HCT116 (cell line): ENCODE data around the gene KRTAP4-6. TPM values are rescaled to one million over a fixed set of nuclear protein-coding genes. Genes with fewer than 3 reads are reported as not detected.
"Not testable (repeated sequence)": the region's sequence is repeated elsewhere in the genome, so short reads cannot be mapped to it uniquely, and the experiment has no call there.

Experiments
- ATAC-seq: fragments of 200-7000 bp; cut with Tn5 transposase; 2 replicates; pipeline ENCODE4 v1.9.1; 2020; ENCODE audit warnings: mild to moderate bottlenecking, moderate library complexity
- Bru-seq: library from RNA; stranded (reverse); fragments of 400-500 nt; gene quantifications from one replicate; lab custom pipeline; 2021; lab: Mats Ljungman, UMichigan
- BruChase-seq, 2 experiments: library from RNA; stranded (reverse); fragments of 400-500 nt; gene quantifications; one replicate each; lab custom pipeline; 2021; lab: Mats Ljungman, UMichigan
- BruUV-seq: library from RNA; stranded (reverse); fragments of 400-500 nt; replicated peaks from 2 replicates; lab custom pipeline; 2021; lab: Mats Ljungman, UMichigan
- CTCF ChIA-PET: fragments of 300-600 bp; sonication (Branson Sonifier 250); formaldehyde crosslinking; loops from one replicate; lab custom pipeline; 2021; ENCODE audit warnings: antibody characterized with exemption; lab: Charles Lee
- POLR2A ChIA-PET: fragments of 300-600, 350-600 bp; sonication (Branson Sonifier 250); formaldehyde crosslinking; loops from one replicate; lab custom pipeline; 2021; ENCODE audit warnings: antibody characterized with exemption; lab: Charles Lee
- RAD21 ChIA-PET, 2 experiments: fragments of 300-600 bp; sonication (Branson Sonifier 250); formaldehyde crosslinking; loops; one replicate each; lab custom pipeline; 2023; ENCODE audit warnings: low total read pairs in 2 of 2; ENCODE audit not compliant: uncharacterized antibody in 2 of 2, unreplicated experiment in 2 of 2, low non-redundant PET in 1 of 2; lab: Charles Lee
- DNase-seq: peaks from one replicate; pipeline ENCODE4 v3.0.0-alpha.2; 2010; ENCODE audit warnings: low read depth, low spot score
- H2AFZ ChIP-seq: fragments of 200-600 bp; shearing (Covaris generic), sonication (generic); 2 replicates; pipeline ENCODE4 v1.6.1; 2017; ENCODE audit warnings: low read depth, mixed run types, mixed read lengths, antibody characterized with exemption, low read length; ENCODE audit not compliant: poor library complexity, severe bottlenecking
- H3K27ac ChIP-seq: 2 replicates; pipeline ENCODE4 v1.5.1; 2012; ENCODE audit warnings: low read depth, low read length
- H3K27me3 ChIP-seq: fragments of 200-600 bp; sonication (generic); 2 replicates; pipeline ENCODE4 v1.6.1; 2016; ENCODE audit warnings: mixed run types, low read length, mixed read lengths; ENCODE audit not compliant: insufficient read depth
- H3K36me3 ChIP-seq, 2 experiments: fragments of 200-500 bp in 1 of 2; fragments of 200-600 bp in 1 of 2; sonication (Bioruptor generic) in 1 of 2; sonication (generic) in 1 of 2; 2 replicates each; pipeline versions ENCODE4 v1.5.1 to v1.6.1; 2014 to 2016; ENCODE audit warnings: low read length in 2 of 2, inconsistent platforms in 1 of 2, mixed read lengths in 1 of 2, mixed run types in 1 of 2; ENCODE audit not compliant: insufficient read depth in 2 of 2, control insufficient read depth in 1 of 2
- H3K4me1 ChIP-seq, 2 experiments: fragments of 200-600 bp in 1 of 2; sonication (generic) in 1 of 2; 2 replicates each; pipeline versions ENCODE4 v1.5.1 to v1.6.1; 2012 to 2017; ENCODE audit warnings: low read length in 2 of 2, inconsistent platforms in 1 of 2, mild to moderate bottlenecking in 1 of 2, mixed read lengths in 1 of 2, mixed run types in 1 of 2, moderate library complexity in 1 of 2; ENCODE audit not compliant: insufficient read depth in 2 of 2, control insufficient read depth in 1 of 2
- H3K4me2 ChIP-seq: fragments of 200-600 bp; sonication (generic); 2 replicates; pipeline ENCODE4 v1.6.1; 2017; ENCODE audit warnings: mixed run types, low read length, mixed read lengths
- H3K4me3 ChIP-seq, 2 experiments: fragments of 200-600 bp in 1 of 2; sonication (generic) in 1 of 2; replicated peaks in 1 of 2; 2 replicates each; pipeline ENCODE4 v1.5.1; 2011 to 2016; ENCODE audit warnings: low read length in 2 of 2, control low read depth in 1 of 2, low read depth in 1 of 2, mild to moderate bottlenecking in 1 of 2, mixed read lengths in 1 of 2, mixed run types in 1 of 2
- H3K79me2 ChIP-seq: fragments of 200-600 bp; sonication (generic); 2 replicates; pipeline ENCODE4 v1.6.1; 2017; ENCODE audit warnings: mild to moderate bottlenecking, mixed run types, low read length, moderate library complexity, mixed read lengths; ENCODE audit not compliant: insufficient read depth
- H3K9ac ChIP-seq: fragments of 200-600 bp; sonication (generic); 2 replicates; pipeline ENCODE4 v1.6.1; 2016; ENCODE audit warnings: low read length, mixed read lengths
- H3K9me2 ChIP-seq: fragments of 200-600 bp; sonication (generic), shearing (Covaris generic); 2 replicates; pipeline ENCODE4 v1.6.1; 2017; ENCODE audit warnings: mixed run types, mild to moderate bottlenecking, moderate library complexity; ENCODE audit not compliant: insufficient read depth
- H3K9me3 ChIP-seq, 2 experiments: fragments of 200-500 bp in 1 of 2; fragments of 200-600 bp in 1 of 2; sonication (Bioruptor generic) in 1 of 2; sonication (generic) in 1 of 2; 2 replicates each; pipeline ENCODE4 v1.6.1; 2014 to 2017; ENCODE audit warnings: low read length in 2 of 2, mixed read lengths in 2 of 2, inconsistent platforms in 1 of 2, low read depth in 1 of 2, mild to moderate bottlenecking in 1 of 2, mixed run types in 1 of 2, moderate library complexity in 1 of 2; ENCODE audit not compliant: control insufficient read depth in 1 of 2, insufficient read depth in 1 of 2
- H4K20me1 ChIP-seq: fragments of 200-600 bp; sonication (generic), shearing (Covaris generic); 2 replicates; pipeline ENCODE4 v1.6.1; 2017; ENCODE audit warnings: mixed run types, mild to moderate bottlenecking, moderate library complexity; ENCODE audit not compliant: insufficient read depth
- CBX3 ChIP-seq: IDR thresholded peaks from 2 replicates; pipeline ENCODE4 v1.6.1; 2012; ENCODE audit warnings: low read depth
- CEBPB ChIP-seq: IDR thresholded peaks from 2 replicates; pipeline ENCODE4 v1.6.1; 2012; ENCODE audit warnings: low read depth
- POLR2AphosphoS5 ChIP-seq: IDR thresholded peaks from 2 replicates; pipeline ENCODE4 v1.6.1; 2011; ENCODE audit warnings: mild to moderate bottlenecking, low read depth, low read length, moderate library complexity
- SIN3A ChIP-seq: IDR thresholded peaks from 2 replicates; pipeline ENCODE4 v1.6.1; 2012; ENCODE audit warnings: low read depth
- SRF ChIP-seq: IDR thresholded peaks from 2 replicates; pipeline ENCODE4 v1.6.1; 2012; ENCODE audit warnings: low read depth
- intact Hi-C: fragments of 100-400 bp; cut with micrococcal nuclease; formaldehyde crosslinking; loops from 2 replicates; pipeline ENCODE4 v1.10.0; 2022
- long read RNA-seq: library from polyadenylated mRNA; unstranded; transcript quantifications from one replicate; pipeline ENCODE4 v2.0.0, GENCODE V29; 2021; ENCODE audit not compliant: unreplicated experiment
- polyA plus RNA-seq: library from polyadenylated mRNA; unstranded; fragments of >200 nt; gene quantifications from 2 replicates; pipeline ENCODE4 v1.2.1, GENCODE V29; 2012; ENCODE audit warnings: missing spikeins
- total RNA-seq: library from RNA; stranded (reverse); gene quantifications from one replicate; pipeline ENCODE4 v1.2.1, GENCODE V29; 2021; ENCODE audit not compliant: unreplicated experiment
- TF ChIP-seq, protein P1 (sequence below): IDR thresholded peaks from 2 replicates; pipeline ENCODE4 v1.6.1; 2011; ENCODE audit warnings: mild to moderate bottlenecking, low read length, moderate library complexity; ENCODE audit not compliant: insufficient replicate concordance; ENCODE audit errors: extremely low read depth

Gene KRTAP4-6
- total RNA-seq, result not detected
- 0.29 and 0.90 TPM in 2 replicates for polyA plus RNA-seq
- not detected for Bru-seq, nascent RNA
- not detected for BruChase-seq, experiment 1, labeled RNA remaining after a 6-hour chase
- BruChase-seq, experiment 2, labeled RNA remaining after a 2-hour chase, result not detected
- long read RNA-seq, result 0 reads

DNA sequence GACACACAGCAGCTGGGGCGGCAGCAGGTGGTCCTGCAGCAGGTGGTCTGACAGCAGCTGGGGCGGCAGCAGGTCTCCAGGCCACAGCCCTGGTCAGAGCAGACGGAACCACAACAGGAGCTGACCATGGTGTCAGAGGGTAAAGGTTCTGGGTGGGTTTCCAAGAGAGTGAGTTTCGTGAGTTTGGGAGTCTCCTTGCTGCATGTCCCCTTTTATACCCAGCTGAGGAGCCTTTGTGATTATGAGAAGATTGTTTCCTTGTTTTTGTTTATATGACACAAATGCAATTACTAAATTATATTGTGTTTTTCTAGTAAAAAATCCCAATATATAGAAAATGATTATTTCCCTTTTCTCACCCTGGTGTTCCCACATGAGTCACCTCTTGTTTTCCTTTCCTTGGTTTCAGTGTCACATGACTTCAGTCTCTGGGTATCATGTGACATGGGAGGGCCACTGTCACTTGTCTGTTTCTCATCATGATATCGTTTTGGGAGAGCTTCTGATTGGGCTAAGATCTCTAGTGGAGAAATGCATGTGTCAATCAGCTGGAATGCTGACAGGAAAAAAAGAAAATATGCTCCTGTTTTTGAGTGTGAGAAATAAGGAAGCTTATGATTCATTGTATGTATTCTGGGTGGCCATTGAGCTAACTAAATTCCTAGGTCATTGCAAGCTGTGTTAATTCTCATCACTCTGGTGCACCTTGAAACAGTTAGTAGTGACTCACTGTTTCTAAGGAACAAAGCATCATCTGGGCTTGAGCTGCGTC lies at the start of gene KRTAP4-6:
Gene KRTAP4-6, minus strand, starts transcription at position 185 of the 772 bp plus-strand sequence. Its CDS starts 57 bp downstream, at position 128.
- no peaks in the 10 kb centered on the region for H4K20me1 ChIP-seq
- POLR2A ChIA-PET, result interaction anchor here (1.0 kb wide), 1 partner anchor 56 kb away, joined by 5 read pairs; the partner anchor contains the start of gene KRTAP4-7
- CTCF ChIA-PET, result no interaction called here
- H3K36me3 ChIP-seq, result peaks cover 0 to 9% of the 10 kb centered on the region in 2 experiments; a peak in 1 of 4 replicates
- ATAC-seq (no peak), DNase-seq (no peak)
- no peaks in the 10 kb centered on the region; a peak in 1 of 4 replicates for H3K4me1 ChIP-seq
- H3K4me2 ChIP-seq, result peak within 1 kb of the TSS; percentile 41
- BruUV-seq, result no TSS peak
- H3K27ac ChIP-seq, result peak within 1 kb of the TSS; percentile 45; the same call in 1 of the 2 replicates
- peak within 1 kb of the TSS; percentile 41; the same call in 1 of the 2 replicates for H3K9ac ChIP-seq
- no peaks in the 10 kb centered on the region for H3K79me2 ChIP-seq
- H3K27me3 ChIP-seq, result no peaks in the 10 kb centered on the region
- TF ChIP-seq POLR2AphosphoS5, result no peak
- 0 out of 2 replicates have a peak, but pooled peaks have one; percentile 14 for TF ChIP-seq CBX3
- TF ChIP-seq SRF, result no peak
- TF ChIP-seq, protein P1, sequence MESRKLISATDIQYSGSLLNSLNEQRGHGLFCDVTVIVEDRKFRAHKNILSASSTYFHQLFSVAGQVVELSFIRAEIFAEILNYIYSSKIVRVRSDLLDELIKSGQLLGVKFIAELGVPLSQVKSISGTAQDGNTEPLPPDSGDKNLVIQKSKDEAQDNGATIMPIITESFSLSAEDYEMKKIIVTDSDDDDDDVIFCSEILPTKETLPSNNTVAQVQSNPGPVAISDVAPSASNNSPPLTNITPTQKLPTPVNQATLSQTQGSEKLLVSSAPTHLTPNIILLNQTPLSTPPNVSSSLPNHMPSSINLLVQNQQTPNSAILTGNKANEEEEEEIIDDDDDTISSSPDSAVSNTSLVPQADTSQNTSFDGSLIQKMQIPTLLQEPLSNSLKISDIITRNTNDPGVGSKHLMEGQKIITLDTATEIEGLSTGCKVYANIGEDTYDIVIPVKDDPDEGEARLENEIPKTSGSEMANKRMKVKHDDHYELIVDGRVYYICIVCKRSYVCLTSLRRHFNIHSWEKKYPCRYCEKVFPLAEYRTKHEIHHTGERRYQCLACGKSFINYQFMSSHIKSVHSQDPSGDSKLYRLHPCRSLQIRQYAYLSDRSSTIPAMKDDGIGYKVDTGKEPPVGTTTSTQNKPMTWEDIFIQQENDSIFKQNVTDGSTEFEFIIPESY, result no peak
- TF ChIP-seq SIN3A, result no peak
- TF ChIP-seq CEBPB, result no peak
- RAD21 ChIA-PET, result no interaction called here
- H3K9me3 ChIP-seq, result peaks cover 6 to 41% of the 10 kb centered on the region in 2 experiments; a peak in 3 of 4 replicates
- peak within 1 kb of the TSS; percentile 35 to 49 for H3K4me3 ChIP-seq
- no peaks in the 10 kb centered on the region for H3K9me2 ChIP-seq
- intact Hi-C loops, result no loop called here
- H2AFZ ChIP-seq, result no peak within 1 kb of the TSS

DNA sequence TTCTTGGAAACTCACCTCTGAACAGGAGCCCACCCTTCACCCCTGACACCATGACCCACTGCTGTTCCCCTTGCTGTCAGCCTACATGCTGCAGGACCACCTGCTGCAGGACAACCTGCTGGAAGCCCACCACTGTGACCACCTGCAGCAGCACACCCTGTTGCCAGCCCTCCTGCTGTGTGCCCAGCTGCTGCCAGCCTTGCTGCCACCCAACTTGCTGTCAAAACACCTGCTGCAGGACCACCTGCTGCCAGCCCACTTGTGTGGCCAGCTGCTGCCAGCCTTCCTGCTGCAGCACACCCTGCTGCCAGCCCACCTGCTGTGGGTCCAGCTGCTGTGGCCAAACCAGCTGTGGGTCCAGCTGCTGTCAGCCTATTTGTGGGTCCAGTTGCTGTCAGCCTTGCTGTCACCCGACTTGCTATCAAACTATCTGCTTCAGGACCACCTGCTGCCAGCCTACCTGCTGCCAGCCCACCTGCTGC lies 49.5 kb upstream of the KRTAP4-6 start, which contains the start of gene KRTAP9-1:
Gene KRTAP9-1, plus strand, starts transcription at position 51 of the 482 bp plus-strand sequence. Its CDS starts 0 bp downstream, at position 51.
- H3K36me3 ChIP-seq, ATAC-seq: not testable (repeated sequence)

More for the DNA sequence above, 49.5 kb upstream of the KRTAP4-6 start, which contains the start of gene KRTAP9-1:
- H3K27me3 ChIP-seq, RAD21 ChIA-PET, CTCF ChIA-PET, BruUV-seq, POLR2A ChIA-PET, H4K20me1 ChIP-seq, H3K4me3 ChIP-seq, H3K9ac ChIP-seq, H3K9me3 ChIP-seq, H3K9me2 ChIP-seq, H2AFZ ChIP-seq, DNase-seq, H3K4me2 ChIP-seq, H3K27ac ChIP-seq, H3K79me2 ChIP-seq, intact Hi-C loops: not testable (repeated sequence)
- H3K4me1 ChIP-seq, result peaks cover 0 to 10% of the 10 kb centered on the region in 2 experiments; a peak in 1 of 4 replicates
